HepG2 (cell line): ENCODE results near the gene PTPRM. TPM values are rescaled to one million over a fixed set of nuclear protein-coding genes. Genes with fewer than 3 reads are reported as not detected.

Experiments used
- ARNT2 ChIP-seq: sonication (generic); formaldehyde crosslinking; IDR thresholded peaks from 2 replicates; pipeline ENCODE4 v1.8.0; 2022; ENCODE audit warnings: mild to moderate bottlenecking, low read depth, missing genetic modification reagents, moderate library complexity
- CHCHD3 ChIP-seq: sonication (generic); formaldehyde crosslinking; IDR thresholded peaks from 2 replicates; pipeline ENCODE4 v1.8.0; 2022; ENCODE audit warnings: mild to moderate bottlenecking, missing genetic modification reagents, moderate library complexity
- CREB1 ChIP-seq, 2 experiments: fragments of 450-650 bp in 1 of 2; IDR thresholded peaks; 2 replicates each; pipeline ENCODE4 v1.6.1; 2016 to 2017; ENCODE audit warnings: control low read depth in 1 of 2, mild to moderate bottlenecking in 1 of 2, missing compliant biosample characterization in 1 of 2, missing genetic modification characterization in 1 of 2
- MAZ ChIP-seq, 2 experiments: sonication (generic) in 1 of 2; formaldehyde crosslinking in 1 of 2; IDR thresholded peaks; 2 replicates each; pipeline versions ENCODE4 v1.5.0 to v1.6.1; 2012 to 2020; ENCODE audit warnings: low read depth in 2 of 2, mild to moderate bottlenecking in 2 of 2, borderline replicate concordance in 1 of 2, improper control_type of control experiment in 1 of 2, low read length in 1 of 2, missing genetic modification reagents in 1 of 2, moderate library complexity in 1 of 2
- MEIS1 ChIP-seq: sonication (generic); formaldehyde crosslinking; IDR thresholded peaks from 2 replicates; pipeline ENCODE4 v1.9.0; 2021; ENCODE audit warnings: mild to moderate bottlenecking, missing genetic modification reagents, moderate library complexity, borderline replicate concordance
- MIXL1 ChIP-seq: IDR thresholded peaks from 2 replicates; pipeline ENCODE4 v1.6.1; 2016
- NCOR1 ChIP-seq: fragments of 200-600 bp; sonication (generic); IDR thresholded peaks from 2 replicates; pipeline ENCODE4 v1.7.0; 2017; ENCODE audit warnings: antibody characterized with exemption, low read length, borderline replicate concordance
- PHF20 ChIP-seq: sonication (generic); formaldehyde crosslinking; IDR thresholded peaks from 2 replicates; pipeline ENCODE4 v1.5.0; 2020; ENCODE audit warnings: mild to moderate bottlenecking, missing genetic modification reagents
- POLR2A ChIP-seq, 2 experiments: IDR thresholded peaks; 2 replicates each; pipeline ENCODE4 v1.6.1; 2011; ENCODE audit warnings: low read depth in 2 of 2, low read length in 2 of 2, mild to moderate bottlenecking in 1 of 2, moderate library complexity in 1 of 2; ENCODE audit not compliant: insufficient read depth in 1 of 2
- POLR2AphosphoS5 ChIP-seq: IDR thresholded peaks from 2 replicates; pipeline ENCODE4 v1.6.1; 2012; ENCODE audit warnings: low read depth, low read length
- STAG1 ChIP-seq: sonication (generic); formaldehyde crosslinking; IDR thresholded peaks from 2 replicates; pipeline ENCODE4 v1.4.0; 2020; ENCODE audit warnings: missing genetic modification reagents
- YEATS2 ChIP-seq: sonication (generic); formaldehyde crosslinking; IDR thresholded peaks from 2 replicates; pipeline ENCODE4 v1.4.0; 2020; ENCODE audit warnings: missing genetic modification reagents, borderline replicate concordance
- ZNF10 ChIP-seq: sonication (generic); formaldehyde crosslinking; IDR thresholded peaks from 2 replicates; pipeline ENCODE4 v1.4.0; 2020; ENCODE audit warnings: mild to moderate bottlenecking, low read depth, missing genetic modification reagents, borderline replicate concordance
- ZNF382 ChIP-seq: sonication (generic); formaldehyde crosslinking; IDR thresholded peaks from 2 replicates; pipeline ENCODE4 v1.5.0; 2020; ENCODE audit warnings: missing genetic modification reagents, mild to moderate bottlenecking, borderline replicate concordance
- ZNF672 ChIP-seq: sonication (generic); formaldehyde crosslinking; IDR thresholded peaks from 2 replicates; pipeline ENCODE4 v1.8.1; 2022; ENCODE audit warnings: missing genetic modification reagents
- ZNF724P ChIP-seq: sonication (generic); formaldehyde crosslinking; IDR thresholded peaks from 2 replicates; pipeline ENCODE4 v1.8.0; 2022; ENCODE audit warnings: missing genetic modification reagents, borderline replicate concordance
- ZNF775 ChIP-seq: sonication (generic); formaldehyde crosslinking; IDR thresholded peaks from 2 replicates; pipeline ENCODE4 v1.4.0; 2020; ENCODE audit warnings: missing genetic modification reagents, mild to moderate bottlenecking, moderate library complexity, borderline replicate concordance
- ZNF790 ChIP-seq: sonication (generic); formaldehyde crosslinking; IDR thresholded peaks from 2 replicates; pipeline ENCODE4 v1.8.0; 2022; ENCODE audit warnings: missing genetic modification reagents, mild to moderate bottlenecking, borderline replicate concordance
- ZNF841 ChIP-seq: sonication (generic); formaldehyde crosslinking; IDR thresholded peaks from 2 replicates; pipeline ENCODE4 v1.8.1; 2023; ENCODE audit warnings: missing genetic modification reagents, borderline replicate concordance
- polyA plus RNA-seq, 8 experiments: library from polyadenylated mRNA; depleted of rRNA in 3 of 8; stranded (reverse) in 7 of 8; unstranded in 1 of 8; fragments of >200 nt; fragmentation: Illumina TruSeq in 4 of 8; extraction: Trizol in 4 of 8; gene quantifications; 2 replicates each; pipeline versions ENCODE4 v1.2.1 to v1.2.3, GENCODE V29; 2011 to 2016; ENCODE audit warnings: low read depth in 4 of 8, missing spikeins in 1 of 8, mixed read lengths in 1 of 8; ENCODE audit not compliant: insufficient read depth in 1 of 8
- total RNA-seq, 5 experiments: library from RNA; depleted of rRNA; stranded (reverse); fragments of >200 nt; fragmentation: Illumina TruSeq; extraction: Trizol; gene quantifications; 2 replicates each; pipeline ENCODE4 v1.2.3, GENCODE V29; 2016; ENCODE audit warnings: low read depth in 1 of 5
- TF ChIP-seq, protein P1 (sequence below): sonication (generic); formaldehyde crosslinking; IDR thresholded peaks from 2 replicates; pipeline ENCODE4 v1.5.1; 2020; ENCODE audit warnings: mild to moderate bottlenecking, missing genetic modification reagents, moderate library complexity
- TF ChIP-seq, protein P2 (sequence below): IDR thresholded peaks from 2 replicates; pipeline ENCODE4 v1.6.1; 2012; ENCODE audit warnings: inconsistent platforms
- TF ChIP-seq, protein P3 (sequence below), 2 experiments: fragments of 450-650 bp in 1 of 2; sonication (generic) in 1 of 2; formaldehyde crosslinking; IDR thresholded peaks; 2 replicates each; pipeline versions ENCODE4 v1.5.0 to v1.8.0; 2020 to 2022; ENCODE audit warnings: mild to moderate bottlenecking in 1 of 2, missing genetic modification reagents in 1 of 2
- TF ChIP-seq, protein P4 (sequence below): IDR thresholded peaks from 2 replicates; pipeline ENCODE4 v1.6.1; 2016; ENCODE audit warnings: missing compliant biosample characterization, missing genetic modification reagents, borderline replicate concordance

PTPRM gene
- total and polyA plus RNA-seq, 2 of the 13 experiments (the other 11 are each of a cell fraction or from before 2014, with no cell fraction given) = 12.6 to 108 TPM

DNA sequence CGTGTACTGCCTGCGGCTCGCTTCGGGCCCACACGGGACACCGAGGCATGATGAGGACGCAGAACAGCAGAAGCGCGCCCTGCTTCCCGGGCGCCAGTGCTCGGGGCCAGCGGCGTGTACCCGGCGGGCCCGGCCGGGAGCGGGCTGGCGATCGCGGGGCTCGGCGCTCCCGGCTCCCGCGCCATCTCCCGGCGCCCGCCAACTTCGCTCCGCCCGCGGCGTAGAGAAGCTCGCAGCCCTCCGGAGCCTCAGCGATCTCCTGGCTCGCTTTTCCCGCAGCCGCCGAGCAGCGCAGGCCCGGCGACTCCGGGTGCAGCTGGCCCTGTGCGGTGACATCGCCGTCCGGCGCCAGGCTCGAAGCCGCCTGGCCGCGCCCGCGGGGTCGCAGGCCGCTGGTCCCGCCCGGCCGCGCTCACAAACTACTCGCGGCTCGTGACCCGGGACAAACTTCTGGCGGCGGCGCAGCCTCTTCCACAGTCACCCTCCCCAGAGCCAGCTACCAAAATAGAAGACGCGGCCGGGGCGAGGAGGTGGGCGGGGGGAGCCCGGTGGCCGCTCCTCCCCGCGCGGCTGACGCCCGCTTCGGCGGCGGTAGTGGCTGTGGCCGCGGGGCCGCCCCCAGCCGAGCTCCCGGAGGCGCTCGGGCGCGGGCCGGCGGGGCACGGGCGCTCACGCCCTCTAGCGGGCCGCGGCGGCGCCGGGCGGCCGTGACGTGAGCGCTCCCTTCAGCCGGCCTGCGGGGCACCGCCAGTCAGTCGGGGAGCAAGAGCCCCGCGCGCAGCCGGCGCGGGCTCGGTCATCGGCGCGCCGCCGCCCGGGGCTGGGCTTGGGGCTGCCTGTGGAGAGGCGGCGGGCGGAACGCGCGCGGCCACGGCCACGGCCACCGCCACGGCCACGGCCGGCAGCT is at the start of gene PTPRM (continued):
- TF ChIP-seq ARNT2 (CRISPR knock-in tag) (peak; percentile 41), MEIS1 (no peak), ZNF672 (peak; percentile 82; the same call in 1 of the 2 replicates), ZNF841 (CRISPR knock-in tag) (0 out of 2 replicates have a peak, but pooled peaks have one; percentile 42), ZNF10 (CRISPR knock-in tag) (no peak), POLR2AphosphoS5 (no peak), ZNF382 (no peak), ZNF775 (CRISPR knock-in tag) (no peak), ZNF724P (CRISPR knock-in tag) (peak; percentile 36; the same call in 1 of the 2 replicates), PHF20 (CRISPR knock-in tag) (no peak), YEATS2 (CRISPR knock-in tag) (no peak), NCOR1 (no peak), CHCHD3 (CRISPR knock-in tag) (no peak), MAZ (IDR thresholded peaks at IDR 0.05; ENCODE audit: borderline replicate concordance, low read depth, low read length) (0 out of 2 replicates have a peak, but pooled peaks have one; percentile 27), MAZ (CRISPR knock-in tag; IDR thresholded peaks at IDR 0.05; ENCODE audit: low read depth) (no peak), ZNF790 (CRISPR knock-in tag) (0 out of 2 replicates have a peak, but pooled peaks have one; percentile 20), POLR2A (IDR thresholded peaks at IDR 0.05; ENCODE audit: insufficient read depth in 1 of 2, low read depth in 2 of 2, low read length in 2 of 2) (peak; percentile 42 to 48; a peak in 2 of 4 replicates), CREB1 (IDR thresholded peaks at IDR 0.05) (peak; percentile 62; the same call in 1 of the 2 replicates), CREB1 (CRISPR knock-in tag; IDR thresholded peaks at IDR 0.05) (no peak), MIXL1 (CRISPR knock-in tag) (0 out of 2 replicates have a peak, but pooled peaks have one; percentile 28), STAG1 (peak; percentile 47)
- TF ChIP-seq, protein P1, sequence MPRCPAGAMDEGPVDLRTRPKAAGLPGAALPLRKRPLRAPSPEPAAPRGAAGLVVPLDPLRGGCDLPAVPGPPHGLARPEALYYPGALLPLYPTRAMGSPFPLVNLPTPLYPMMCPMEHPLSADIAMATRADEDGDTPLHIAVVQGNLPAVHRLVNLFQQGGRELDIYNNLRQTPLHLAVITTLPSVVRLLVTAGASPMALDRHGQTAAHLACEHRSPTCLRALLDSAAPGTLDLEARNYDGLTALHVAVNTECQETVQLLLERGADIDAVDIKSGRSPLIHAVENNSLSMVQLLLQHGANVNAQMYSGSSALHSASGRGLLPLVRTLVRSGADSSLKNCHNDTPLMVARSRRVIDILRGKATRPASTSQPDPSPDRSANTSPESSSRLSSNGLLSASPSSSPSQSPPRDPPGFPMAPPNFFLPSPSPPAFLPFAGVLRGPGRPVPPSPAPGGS (CRISPR knock-in tag) = peak; percentile 21; the same call in 1 of the 2 replicates
- TF ChIP-seq, protein P2, sequence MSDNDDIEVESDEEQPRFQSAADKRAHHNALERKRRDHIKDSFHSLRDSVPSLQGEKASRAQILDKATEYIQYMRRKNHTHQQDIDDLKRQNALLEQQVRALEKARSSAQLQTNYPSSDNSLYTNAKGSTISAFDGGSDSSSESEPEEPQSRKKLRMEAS = peak; percentile 56
- TF ChIP-seq, protein P3, sequence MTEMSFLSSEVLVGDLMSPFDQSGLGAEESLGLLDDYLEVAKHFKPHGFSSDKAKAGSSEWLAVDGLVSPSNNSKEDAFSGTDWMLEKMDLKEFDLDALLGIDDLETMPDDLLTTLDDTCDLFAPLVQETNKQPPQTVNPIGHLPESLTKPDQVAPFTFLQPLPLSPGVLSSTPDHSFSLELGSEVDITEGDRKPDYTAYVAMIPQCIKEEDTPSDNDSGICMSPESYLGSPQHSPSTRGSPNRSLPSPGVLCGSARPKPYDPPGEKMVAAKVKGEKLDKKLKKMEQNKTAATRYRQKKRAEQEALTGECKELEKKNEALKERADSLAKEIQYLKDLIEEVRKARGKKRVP (CRISPR knock-in tag; IDR thresholded peaks at IDR 0.05) = 0 out of 4 replicates have a peak, but pooled peaks of 1 of the 2 experiments have one; percentile 12
- TF ChIP-seq, protein P4, sequence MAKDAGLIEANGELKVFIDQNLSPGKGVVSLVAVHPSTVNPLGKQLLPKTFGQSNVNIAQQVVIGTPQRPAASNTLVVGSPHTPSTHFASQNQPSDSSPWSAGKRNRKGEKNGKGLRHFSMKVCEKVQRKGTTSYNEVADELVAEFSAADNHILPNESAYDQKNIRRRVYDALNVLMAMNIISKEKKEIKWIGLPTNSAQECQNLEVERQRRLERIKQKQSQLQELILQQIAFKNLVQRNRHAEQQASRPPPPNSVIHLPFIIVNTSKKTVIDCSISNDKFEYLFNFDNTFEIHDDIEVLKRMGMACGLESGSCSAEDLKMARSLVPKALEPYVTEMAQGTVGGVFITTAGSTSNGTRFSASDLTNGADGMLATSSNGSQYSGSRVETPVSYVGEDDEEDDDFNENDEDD (CRISPR knock-in tag) = peak; percentile 41; the same call in 1 of the 2 replicates
